Uterus (tissue), 2 donors: ENCODE data around the gene MIPOL1.

ENCODE experiments used
- CTCF ChIP-seq, 4 experiments: fragments of 200-600 bp in 2 of 4; fragments of 450-650 bp in 2 of 4; sonication (generic) in 2 of 4; IDR thresholded peaks; one replicate each; pipeline ENCODE4 v1.5.1; 2016 to 2019; ENCODE audit warnings: antibody characterized with exemption in 4 of 4, mild to moderate bottlenecking in 2 of 4, moderate library complexity in 1 of 4
- POLR2A ChIP-seq, 2 donors: fragments of 450-650 bp; IDR thresholded peaks; one replicate each; pipeline ENCODE4 v1.6.1; 2016; ENCODE audit warnings: antibody characterized with exemption in 2 of 2, mild to moderate bottlenecking in 1 of 2, moderate library complexity in 1 of 2

GRCh38 chr14:37512173-37512572 is 314.4 kb downstream of the MIPOL1 start:
- TF ChIP-seq CTCF (IDR thresholded peaks at IDR 0.05) (no peak), POLR2A (IDR thresholded peaks at IDR 0.05) (no peak)
